ENCODE data around the gene AKAP10.

DNA sequence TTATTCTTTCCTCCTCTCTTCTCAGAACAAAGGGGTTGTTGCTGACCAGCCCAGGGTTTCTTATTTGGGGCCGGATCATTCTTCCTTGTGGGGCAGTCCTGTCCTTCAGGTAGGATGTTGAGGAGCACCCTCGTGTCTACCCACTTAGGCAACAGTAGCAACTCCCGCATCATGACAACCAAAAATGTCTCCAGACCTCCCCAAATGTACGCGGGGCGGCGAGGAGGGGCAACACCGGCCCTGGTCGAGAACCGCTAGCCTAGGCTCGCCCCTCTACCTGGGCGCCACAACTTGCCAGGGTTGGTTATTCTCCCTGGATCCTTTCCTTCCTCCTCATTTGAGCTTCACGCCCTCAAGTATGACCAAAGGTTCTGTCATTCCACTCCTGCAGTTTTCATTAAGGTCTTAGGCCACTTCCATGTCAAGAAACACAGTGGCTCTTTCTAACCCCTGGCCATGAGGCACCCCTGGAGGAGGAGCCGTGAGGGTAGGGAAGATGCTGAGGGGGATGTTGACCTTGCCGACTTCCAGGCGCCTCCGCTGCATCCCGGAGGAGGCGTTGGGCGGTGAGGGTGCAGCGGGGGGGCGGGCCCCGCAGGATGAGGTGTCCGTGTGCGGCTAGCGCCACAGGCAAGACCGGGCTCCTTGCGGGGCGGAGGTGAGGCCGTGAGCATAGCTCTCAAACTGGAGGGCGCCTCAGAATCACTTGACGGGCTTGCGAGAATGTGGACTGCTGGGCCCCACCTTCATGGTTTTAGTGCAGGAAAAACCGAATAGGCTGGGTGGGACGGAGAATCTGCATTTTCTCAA is 30.8 kb upstream of the AKAP10 start:
- TF ChIP-seq POLR2A (IDR thresholded peaks at IDR 0.05; ENCODE audit: low read depth, low read length), result no peak
- TF ChIP-seq CTCF (conservative IDR thresholded peaks at IDR 0.05; ENCODE audit: low read depth, low read length), result no peak
- no peak for TF ChIP-seq NFE2L2 (IDR thresholded peaks at IDR 0.05; ENCODE audit: low read depth, low read length)
- TF ChIP-seq FOS (IDR thresholded peaks at IDR 0.05; ENCODE audit: low read depth, low read length), result no peak
- TF ChIP-seq SMC3 (IDR thresholded peaks at IDR 0.05; ENCODE audit: low read depth, low read length), result no peak
- TF ChIP-seq, protein P1, sequence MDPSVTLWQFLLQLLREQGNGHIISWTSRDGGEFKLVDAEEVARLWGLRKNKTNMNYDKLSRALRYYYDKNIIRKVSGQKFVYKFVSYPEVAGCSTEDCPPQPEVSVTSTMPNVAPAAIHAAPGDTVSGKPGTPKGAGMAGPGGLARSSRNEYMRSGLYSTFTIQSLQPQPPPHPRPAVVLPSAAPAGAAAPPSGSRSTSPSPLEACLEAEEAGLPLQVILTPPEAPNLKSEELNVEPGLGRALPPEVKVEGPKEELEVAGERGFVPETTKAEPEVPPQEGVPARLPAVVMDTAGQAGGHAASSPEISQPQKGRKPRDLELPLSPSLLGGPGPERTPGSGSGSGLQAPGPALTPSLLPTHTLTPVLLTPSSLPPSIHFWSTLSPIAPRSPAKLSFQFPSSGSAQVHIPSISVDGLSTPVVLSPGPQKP (IDR thresholded peaks at IDR 0.05; ENCODE audit: borderline replicate concordance, low read depth, low read length), result no peak
- TF ChIP-seq CEBPB (IDR thresholded peaks at IDR 0.05; ENCODE audit: low read depth, low read length), result no peak
- no peak for TF ChIP-seq RFX5 (IDR thresholded peaks at IDR 0.05; ENCODE audit: low read depth, low read length)
- no peak for TF ChIP-seq CHD1 (IDR thresholded peaks at IDR 0.05; ENCODE audit: low read depth, low read length)
- no peak for TF ChIP-seq USF2 (IDR thresholded peaks at IDR 0.05; ENCODE audit: low read depth, low read length)
- no peak for TF ChIP-seq RCOR1 (IDR thresholded peaks at IDR 0.05; ENCODE audit: insufficient replicate concordance, low read length)
